H1 (cell line): ENCODE results near the gene ZNF346. TPM values are rescaled to one million over a fixed set of nuclear protein-coding genes. Genes with fewer than 3 reads are reported as not detected.

Experiments
- CTCF ChIA-PET: fragments of 300-600 bp; sonication (Branson Sonifier 250); formaldehyde crosslinking; loops from one replicate; lab custom pipeline; 2021; ENCODE audit not compliant: partially characterized antibody; lab: Charles Lee
- POLR2A ChIA-PET: fragments of 300-600 bp; sonication (Branson Sonifier 250); formaldehyde crosslinking; loops from one replicate; lab custom pipeline; 2021; ENCODE audit warnings: inconsistent platforms; ENCODE audit not compliant: partially characterized antibody; lab: Charles Lee
- DNase-seq, 2 experiments: peaks; one replicate each; pipeline versions ENCODE4 v3.0.0 to v3.0.0-alpha.2; 2010 to 2022; ENCODE audit warnings: low spot score in 2 of 2, low read depth in 1 of 2, mixed read lengths in 1 of 2
- FAIRE-seq: peaks from 2 replicates; lab custom pipeline; 2011; peaks lifted over from hg19 to GRCh38; lab: Jason Lieb, UNC
- H2AFZ ChIP-seq: 2 replicates; pipeline ENCODE4 v1.8.1; 2012; ENCODE audit warnings: low read length, inconsistent platforms
- H2AK5ac ChIP-seq: 2 replicates; pipeline ENCODE4 v1.6.1; 2013; ENCODE audit warnings: low read depth, low read length
- H2BK120ac ChIP-seq: replicated peaks from 2 replicates; pipeline ENCODE3; 2013; ENCODE audit warnings: low read depth, low read length, inconsistent platforms
- H2BK12ac ChIP-seq: 2 replicates; pipeline ENCODE4 v1.6.1; 2013; ENCODE audit warnings: low read depth, low read length
- H2BK15ac ChIP-seq: 2 replicates; pipeline ENCODE4 v1.6.1; 2013; ENCODE audit warnings: low read length
- H2BK20ac ChIP-seq: 2 replicates; pipeline ENCODE4 v1.6.1; 2013; ENCODE audit warnings: low read length
- H2BK5ac ChIP-seq: 2 replicates; pipeline ENCODE4 v1.6.1; 2013; ENCODE audit warnings: low read depth, low read length
- H3K14ac ChIP-seq: 2 replicates; pipeline ENCODE4 v1.6.1; 2013; ENCODE audit warnings: inconsistent platforms; ENCODE audit not compliant: insufficient read length
- H3K18ac ChIP-seq: 2 replicates; pipeline ENCODE4 v1.6.1; 2013; ENCODE audit warnings: low read length; ENCODE audit errors: extremely low read depth
- H3K23ac ChIP-seq: 2 replicates; pipeline ENCODE4 v1.6.1; 2013; ENCODE audit warnings: inconsistent platforms; ENCODE audit not compliant: insufficient read length
- H3K23me2 ChIP-seq: 2 replicates; pipeline ENCODE4 v1.6.1; 2013; ENCODE audit warnings: low read depth, low read length
- H3K27ac ChIP-seq: 2 replicates; pipeline ENCODE4 v1.6.1; 2011; ENCODE audit warnings: low read depth, low read length, inconsistent platforms
- H3K27me3 ChIP-seq, 4 experiments: replicated peaks in 1 of 4; 1 replicate in 1 of 4; 2 replicates in 3 of 4; pipeline versions ENCODE4 v1.6.1 to v1.8.1; 2011 to 2013; ENCODE audit warnings: low read length in 3 of 4, mild to moderate bottlenecking in 3 of 4, inconsistent platforms in 2 of 4, mixed read lengths in 2 of 4, moderate library complexity in 1 of 4; ENCODE audit not compliant: control insufficient read depth in 3 of 4, insufficient read depth in 3 of 4; ENCODE audit errors: extremely low read depth in 1 of 4
- H3K36me3 ChIP-seq, 4 experiments: 2 replicates each; pipeline versions ENCODE4 v1.6.1 to v1.8.1; 2011 to 2013; ENCODE audit warnings: mild to moderate bottlenecking in 4 of 4, low read length in 3 of 4, moderate library complexity in 2 of 4, control low read depth in 1 of 4, inconsistent platforms in 1 of 4; ENCODE audit not compliant: insufficient read depth in 4 of 4, control insufficient read depth in 2 of 4
- H3K4ac ChIP-seq: replicated peaks from 2 replicates; pipeline ENCODE3; 2013; ENCODE audit warnings: low read length, low read depth, mixed read lengths, inconsistent platforms; ENCODE audit not compliant: insufficient read length
- H3K4me1 ChIP-seq, 4 experiments: replicated peaks in 1 of 4; 1 replicate in 1 of 4; 2 replicates in 3 of 4; pipeline versions ENCODE4 v1.6.1 to v1.8.1; 2011 to 2013; ENCODE audit warnings: low read length in 3 of 4, inconsistent platforms in 2 of 4, mixed read lengths in 1 of 4; ENCODE audit not compliant: insufficient read depth in 4 of 4, control insufficient read depth in 3 of 4
- H3K4me2 ChIP-seq, 2 experiments: 2 replicates each; pipeline versions ENCODE4 v1.6.1 to v1.8.1; 2011 to 2013; ENCODE audit warnings: low read depth in 2 of 2, low read length in 2 of 2, control low read depth in 1 of 2, inconsistent platforms in 1 of 2, mild to moderate bottlenecking in 1 of 2; ENCODE audit not compliant: insufficient read depth in 1 of 2
- H3K4me3 ChIP-seq, 4 experiments: fragments of 200-600, 300-600 bp in 1 of 4; sonication (generic), shearing (Covaris generic), sonication (Bioruptor Twin) in 1 of 4; 2 replicates each; pipeline versions ENCODE4 v1.5.1 to v1.8.1; 2011 to 2016; ENCODE audit warnings: low read length in 4 of 4, low read depth in 3 of 4, control low read depth in 2 of 4, inconsistent platforms in 2 of 4, mild to moderate bottlenecking in 2 of 4, mixed read lengths in 1 of 4, moderate library complexity in 1 of 4; ENCODE audit not compliant: insufficient read depth in 2 of 4; ENCODE audit errors: extremely low read depth in 1 of 4
- H3K56ac ChIP-seq: replicated peaks from 2 replicates; pipeline ENCODE3; 2013; ENCODE audit warnings: low read depth, mild to moderate bottlenecking, mixed read lengths, low read length, inconsistent platforms; ENCODE audit not compliant: insufficient read length
- H3K79me1 ChIP-seq: 2 replicates; pipeline ENCODE4 v1.6.1; 2013; ENCODE audit warnings: low read depth, low read length, control low read depth
- H3K79me2 ChIP-seq, 2 experiments: 2 replicates each; pipeline versions ENCODE4 v1.6.1 to v1.8.1; 2012 to 2013; ENCODE audit warnings: low read length in 2 of 2, mild to moderate bottlenecking in 2 of 2, inconsistent platforms in 1 of 2; ENCODE audit not compliant: insufficient read depth in 2 of 2, control insufficient read depth in 1 of 2
- H3K9ac ChIP-seq, 4 experiments: replicated peaks in 1 of 4; 1 replicate in 1 of 4; 2 replicates in 3 of 4; pipeline versions ENCODE4 v1.6.1 to v1.8.1; 2011 to 2013; ENCODE audit warnings: low read depth in 3 of 4, low read length in 3 of 4, control low read depth in 2 of 4, mild to moderate bottlenecking in 2 of 4, moderate library complexity in 2 of 4, inconsistent platforms in 1 of 4; ENCODE audit errors: extremely low read depth in 1 of 4
- H3K9me3 ChIP-seq, 2 experiments: 2 replicates each; pipeline versions ENCODE4 v1.6.1 to v1.8.1; 2012 to 2013; ENCODE audit warnings: mild to moderate bottlenecking in 2 of 2, moderate library complexity in 2 of 2, control low read depth in 1 of 2, inconsistent platforms in 1 of 2, low read depth in 1 of 2, low read length in 1 of 2, mixed read lengths in 1 of 2; ENCODE audit not compliant: insufficient read depth in 2 of 2
- H4K20me1 ChIP-seq, 2 experiments: replicated peaks in 1 of 2; 2 replicates each; pipeline versions ENCODE3 to v1.8.1; 2011 to 2013; ENCODE audit warnings: inconsistent platforms in 2 of 2, low read length in 2 of 2, mild to moderate bottlenecking in 1 of 2; ENCODE audit not compliant: insufficient read depth in 2 of 2, control insufficient read depth in 1 of 2
- H4K5ac ChIP-seq: 2 replicates; pipeline ENCODE4 v1.6.1; 2013; ENCODE audit warnings: low read length, low read depth, mixed read lengths, inconsistent platforms; ENCODE audit not compliant: insufficient read length
- H4K8ac ChIP-seq: 2 replicates; pipeline ENCODE4 v1.8.0; 2013; ENCODE audit warnings: mild to moderate bottlenecking, moderate library complexity, low read length, inconsistent platforms; ENCODE audit not compliant: insufficient read depth; ENCODE audit errors: extremely low read depth
- H4K91ac ChIP-seq: replicated peaks from 2 replicates; pipeline ENCODE3; 2013; ENCODE audit warnings: low read length, mixed read lengths, inconsistent platforms; ENCODE audit not compliant: insufficient read length
- BCL11A ChIP-seq, 2 experiments: IDR thresholded peaks; one replicate each; pipeline ENCODE4 v1.6.1; 2011; ENCODE audit warnings: low read depth in 2 of 2, low read length in 2 of 2, mild to moderate bottlenecking in 2 of 2
- CBX8 ChIP-seq: fragments of 300-800, 300-1000 bp; sonication (generic); IDR thresholded peaks from 2 replicates; pipeline ENCODE4 v1.7.1; 2016; ENCODE audit warnings: low read depth, low read length, borderline replicate concordance
- CTBP2 ChIP-seq: IDR thresholded peaks from 2 replicates; pipeline ENCODE4 v1.7.0; 2011; ENCODE audit warnings: borderline replicate concordance, mild to moderate bottlenecking, moderate library complexity, mixed read lengths, low read length; ENCODE audit not compliant: insufficient read depth, insufficient read length
- E2F6 ChIP-seq: IDR thresholded peaks from 2 replicates; pipeline ENCODE4 v1.6.1; 2012; ENCODE audit warnings: inconsistent platforms
- EGR1 ChIP-seq: IDR thresholded peaks from 2 replicates; pipeline ENCODE4 v1.6.1; 2011; ENCODE audit warnings: low read depth, low read length, borderline replicate concordance
- KDM5A ChIP-seq: fragments of 200-600 bp; IDR thresholded peaks from 2 replicates; pipeline ENCODE4 v1.7.1; 2012; ENCODE audit warnings: mild to moderate bottlenecking, low read length, inconsistent platforms, mixed read lengths
- MAFK ChIP-seq: IDR thresholded peaks from 2 replicates; pipeline ENCODE4 v1.6.1; 2012; ENCODE audit warnings: low read depth, mild to moderate bottlenecking, improper control_type of control experiment, low read length
- POLR2AphosphoS5 ChIP-seq: IDR thresholded peaks from 2 replicates; pipeline ENCODE4 v1.6.1; 2011; ENCODE audit warnings: low read depth, low read length
- POU5F1 ChIP-seq: IDR thresholded peaks from 2 replicates; pipeline ENCODE4 v1.6.1; 2011; ENCODE audit warnings: low read depth, mild to moderate bottlenecking, low read length, moderate library complexity
- RBBP5 ChIP-seq: IDR thresholded peaks from 2 replicates; pipeline ENCODE4 v1.7.1; 2012; ENCODE audit warnings: low read depth, mild to moderate bottlenecking, inconsistent platforms, low read length, moderate library complexity, borderline replicate concordance
- RNF2 ChIP-seq: fragments of 200-900, 300-1000 bp; sonication (generic); IDR thresholded peaks from 2 replicates; pipeline ENCODE4 v1.7.1; 2016; ENCODE audit warnings: borderline replicate concordance, low read depth, mild to moderate bottlenecking, antibody characterized with exemption, low read length; ENCODE audit not compliant: poor library complexity, severe bottlenecking; ENCODE audit errors: missing control alignments
- TEAD4 ChIP-seq: IDR thresholded peaks from 2 replicates; pipeline ENCODE4 v1.6.1; 2012; ENCODE audit warnings: low read depth, low read length, inconsistent platforms, mixed read lengths
- WGBS, 2 experiments: shearing (Covaris generic) in 1 of 2; methylation state at CpG; one replicate each; pipeline versions ENCODE4 v1.1.6 to v1.1.7; 2013 to 2015; ENCODE audit warnings: low lambda C conversion rate in 2 of 2, mixed read lengths in 2 of 2, inconsistent platforms in 1 of 2, low coverage in 1 of 2, missing lambda C conversion rate in 1 of 2; ENCODE audit not compliant: insufficient replicate concordance in 2 of 2, insufficient coverage in 1 of 2, insufficient read length in 1 of 2; ENCODE audit errors: extremely low coverage in 1 of 2, missing lambda C conversion rate in 1 of 2; 5-methylcytosine and 5-hydroxymethylcytosine counted together
- polyA plus RNA-seq, 7 experiments: library from polyadenylated mRNA; depleted of rRNA in 3 of 7; stranded (reverse) in 5 of 7; unstranded in 2 of 7; fragments of >200 nt in 5 of 7; fragments of 200-250 nt in 2 of 7; gene quantifications; 1 replicate in 5 of 7; 2 replicates in 1 of 7; 4 replicates in 1 of 7; pipeline versions ENCODE4 v1.2.1 to v1.2.3, GENCODE V29; 2011 to 2013; ENCODE audit warnings: missing spikeins in 2 of 7, mixed read lengths in 2 of 7
- total RNA-seq: library from RNA; stranded (reverse); fragmentation: NEBNext Ultra II Directional; extraction: Animal tissue kit (Norgen Biotek cat#: 25700); gene quantifications from 2 replicates; pipeline ENCODE4 v1.2.1, GENCODE V29; 2021

ZNF346 gene
- total and polyA plus RNA-seq, 2 of the 8 experiments (the other 6 are each of a cell fraction or from before 2014, with no cell fraction given), result 19.9 to 20.8 TPM

DNA sequence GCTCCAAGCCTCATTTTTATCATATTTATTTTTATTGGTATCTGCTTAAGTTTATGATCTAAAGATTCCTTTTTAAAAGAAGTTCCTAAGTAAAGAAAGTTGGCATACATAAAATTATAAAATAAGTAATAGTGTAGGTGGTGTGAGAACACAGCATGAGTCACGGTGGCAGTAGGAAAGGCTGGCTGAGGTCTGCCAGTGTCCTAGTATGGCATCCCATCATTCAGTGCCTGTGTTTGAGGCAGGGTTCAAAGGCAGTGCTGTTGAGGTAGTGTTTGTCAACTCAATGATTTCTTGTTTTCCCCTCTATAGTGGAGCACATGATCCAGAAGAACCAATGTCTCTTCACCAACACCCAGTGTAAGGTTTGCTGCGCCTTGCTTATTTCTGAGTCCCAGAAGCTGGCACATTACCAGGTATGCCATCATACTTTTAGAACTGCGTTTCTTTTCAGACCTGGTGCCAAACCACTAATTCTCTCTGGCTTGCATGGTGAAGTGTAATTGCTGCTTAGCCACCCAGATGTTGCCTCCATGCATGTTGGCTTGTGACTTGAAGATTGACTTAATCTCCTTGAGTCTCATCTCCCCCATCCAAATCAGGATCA lies 18.4 kb downstream of the ZNF346 start:
- no peak overlapping the region for H3K9ac ChIP-seq
- ChIA-PET CTCF (interaction anchor here (1.0 to 2.2 kb wide), 5 partner anchors 8 to 180 kb away, joined by 3 to 9 read pairs (median 3); no protein-coding TSS in a partner anchor), POLR2A (interaction anchor here (1.1 kb wide), 1 partner anchor 10 kb away, joined by 4 read pairs; no protein-coding TSS in a partner anchor)
- H3K56ac ChIP-seq, result no peak overlapping the region
- no peaks in the 10 kb centered on the region for H3K9me3 ChIP-seq
- H3K23ac ChIP-seq, result no peak overlapping the region
- no peak overlapping the region for H4K8ac ChIP-seq
- H4K5ac ChIP-seq, result no peak overlapping the region
- H2BK5ac ChIP-seq, result no peak overlapping the region
- no peak overlapping the region for H3K4me2 ChIP-seq
- H2AFZ ChIP-seq, result no peak overlapping the region
- H3K14ac ChIP-seq, result no peak overlapping the region
- DNase-seq (no peak), FAIRE-seq (no peak)
- no peak overlapping the region for H3K4me3 ChIP-seq
- H3K79me1 ChIP-seq, result no peaks in the 10 kb centered on the region; the same call in 1 of the 2 replicates
- H3K18ac ChIP-seq, result no peak overlapping the region
- H2BK120ac ChIP-seq, result no peak overlapping the region
- peaks cover 0 to 5% (median 3%) of the 10 kb centered on the region in 4 experiments; a peak in 6 of 7 replicates for H3K4me1 ChIP-seq
- no peak overlapping the region for H2BK20ac ChIP-seq
- 86% methylated on average over 3 of the region's 3 CpGs; no CpG with 5 or more reads in 1 of the 2 experiments for WGBS, 2 experiments
- no peak overlapping the region for H3K27ac ChIP-seq
- H2BK15ac ChIP-seq, result no peak overlapping the region
- H3K23me2 ChIP-seq, result no peaks in the 10 kb centered on the region
- H3K27me3 ChIP-seq, result no peaks in the 10 kb centered on the region
- H4K91ac ChIP-seq, result no peak overlapping the region
- H3K36me3 ChIP-seq, result peaks cover 6 to 31% (median 16%) of the 10 kb centered on the region in 4 experiments; a peak in 7 of 8 replicates
- no peak overlapping the region for H2BK12ac ChIP-seq
- H4K20me1 ChIP-seq, result peaks cover 0 to 8% of the 10 kb centered on the region in 2 experiments
- H2AK5ac ChIP-seq, result no peak overlapping the region
- H3K79me2 ChIP-seq, result peaks cover 5 to 25% of the 10 kb centered on the region in 2 experiments; a peak in 3 of 4 replicates
- H3K4ac ChIP-seq, result no peak overlapping the region
- TF ChIP-seq BCL11A (IDR thresholded peaks at IDR 0.05; ENCODE audit: low read depth in 2 of 2, low read length in 2 of 2) (no peak), RNF2 (no peak), EGR1 (no peak), RBBP5 (no peak), MAFK (no peak), CTBP2 (no peak), POLR2AphosphoS5 (no peak), KDM5A (no peak), TEAD4 (no peak), E2F6 (no peak), CBX8 (no peak), POU5F1 (no peak)
